Brain microvascular endothelial cell (primary cell): ENCODE results near the gene TSC2.

Source experiments
- DNase-seq: peaks from one replicate; pipeline ENCODE4 v3.0.0-alpha.2; 2020
- H3K27ac ChIP-seq: fragments of 250-450 bp; sonication (Bioruptor Pico); 2 replicates; pipeline ENCODE4 v1.5.1; 2020; ENCODE audit warnings: mild to moderate bottlenecking, moderate library complexity
- H3K27me3 ChIP-seq: fragments of 250-450 bp; sonication (Bioruptor Pico); replicated peaks from 2 replicates; pipeline ENCODE4 v1.5.1; 2020; ENCODE audit warnings: mild to moderate bottlenecking
- H3K36me3 ChIP-seq: fragments of 250-450 bp; sonication (Bioruptor Pico); replicated peaks from 2 replicates; pipeline ENCODE4 v1.5.1; 2020; ENCODE audit warnings: mild to moderate bottlenecking
- H3K4me3 ChIP-seq: 2 replicates; pipeline ENCODE4 v1.5.1; 2011; ENCODE audit warnings: low read depth, mild to moderate bottlenecking, control low read depth, low read length, moderate library complexity
- in situ Hi-C: cut with HindIII; loops from 2 replicates; pipeline ENCODE4 v1.10.0; 2017; ENCODE audit warnings: low sequenced_read_pairs, low pct_ligation_motif_present
- TF ChIP-seq, protein P1 (sequence below): IDR thresholded peaks from 2 replicates; pipeline ENCODE4 v1.5.1; 2011; ENCODE audit warnings: low read depth, mild to moderate bottlenecking, moderate library complexity, low read length, control low read depth, inconsistent platforms; ENCODE audit errors: missing control alignments

TSC2 gene

DNA sequence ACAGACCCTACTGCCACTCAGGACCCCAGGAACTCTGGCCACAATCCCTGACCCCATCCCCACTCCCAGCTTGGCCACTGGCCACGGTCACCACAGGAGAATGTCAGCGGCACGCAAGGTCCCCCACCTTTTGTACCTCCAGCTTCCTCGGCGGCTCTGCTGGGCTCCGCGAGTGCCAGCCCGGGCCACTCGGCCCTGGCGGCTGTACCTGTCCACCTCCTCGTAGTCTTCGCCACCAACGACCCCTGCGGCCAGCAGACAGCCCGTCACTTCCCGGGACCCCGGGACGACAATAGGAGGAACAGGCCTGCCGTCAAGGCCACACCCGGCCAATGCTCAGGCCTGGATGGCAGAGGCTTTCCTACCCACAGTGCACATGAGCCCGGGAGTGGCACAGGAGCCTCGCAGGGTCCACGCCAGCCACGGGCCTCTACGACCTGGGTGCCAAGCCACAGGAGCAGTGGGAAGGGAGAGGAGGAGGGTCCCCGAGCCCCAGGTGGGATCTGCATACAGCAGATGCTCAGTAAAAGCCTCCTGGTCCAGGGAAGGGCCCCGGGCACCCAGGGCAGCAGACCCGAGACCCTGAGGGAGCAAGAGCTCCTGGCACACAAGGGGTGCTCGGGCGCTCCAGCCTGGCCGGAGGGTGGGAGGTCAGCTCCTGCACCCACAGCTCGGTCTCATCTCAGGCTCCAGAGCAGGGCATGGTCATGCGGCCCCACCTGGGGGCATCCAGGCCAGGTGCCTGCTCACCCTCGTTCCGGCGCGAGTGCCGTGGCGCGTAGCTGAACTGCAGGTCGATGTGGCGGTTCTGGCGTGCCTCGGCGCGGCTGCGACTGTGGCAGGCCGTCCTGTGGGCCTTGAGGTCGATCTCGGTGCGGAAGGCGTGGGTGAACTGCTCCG, 46.1 kb upstream of the TSC2 start:
- no peaks in the 10 kb centered on the region for H3K27me3 ChIP-seq
- H3K27ac ChIP-seq: no peak overlapping the region
- DNase-seq: no peak
- TF ChIP-seq, protein P1, sequence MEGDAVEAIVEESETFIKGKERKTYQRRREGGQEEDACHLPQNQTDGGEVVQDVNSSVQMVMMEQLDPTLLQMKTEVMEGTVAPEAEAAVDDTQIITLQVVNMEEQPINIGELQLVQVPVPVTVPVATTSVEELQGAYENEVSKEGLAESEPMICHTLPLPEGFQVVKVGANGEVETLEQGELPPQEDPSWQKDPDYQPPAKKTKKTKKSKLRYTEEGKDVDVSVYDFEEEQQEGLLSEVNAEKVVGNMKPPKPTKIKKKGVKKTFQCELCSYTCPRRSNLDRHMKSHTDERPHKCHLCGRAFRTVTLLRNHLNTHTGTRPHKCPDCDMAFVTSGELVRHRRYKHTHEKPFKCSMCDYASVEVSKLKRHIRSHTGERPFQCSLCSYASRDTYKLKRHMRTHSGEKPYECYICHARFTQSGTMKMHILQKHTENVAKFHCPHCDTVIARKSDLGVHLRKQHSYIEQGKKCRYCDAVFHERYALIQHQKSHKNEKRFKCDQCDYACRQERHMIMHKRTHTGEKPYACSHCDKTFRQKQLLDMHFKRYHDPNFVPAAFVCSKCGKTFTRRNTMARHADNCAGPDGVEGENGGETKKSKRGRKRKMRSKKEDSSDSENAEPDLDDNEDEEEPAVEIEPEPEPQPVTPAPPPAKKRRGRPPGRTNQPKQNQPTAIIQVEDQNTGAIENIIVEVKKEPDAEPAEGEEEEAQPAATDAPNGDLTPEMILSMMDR: no peak
- H3K36me3 ChIP-seq: peaks cover 66% of the 10 kb centered on the region
- in situ Hi-C loops: no loop called here
- H3K4me3 ChIP-seq: no peak overlapping the region

DNA sequence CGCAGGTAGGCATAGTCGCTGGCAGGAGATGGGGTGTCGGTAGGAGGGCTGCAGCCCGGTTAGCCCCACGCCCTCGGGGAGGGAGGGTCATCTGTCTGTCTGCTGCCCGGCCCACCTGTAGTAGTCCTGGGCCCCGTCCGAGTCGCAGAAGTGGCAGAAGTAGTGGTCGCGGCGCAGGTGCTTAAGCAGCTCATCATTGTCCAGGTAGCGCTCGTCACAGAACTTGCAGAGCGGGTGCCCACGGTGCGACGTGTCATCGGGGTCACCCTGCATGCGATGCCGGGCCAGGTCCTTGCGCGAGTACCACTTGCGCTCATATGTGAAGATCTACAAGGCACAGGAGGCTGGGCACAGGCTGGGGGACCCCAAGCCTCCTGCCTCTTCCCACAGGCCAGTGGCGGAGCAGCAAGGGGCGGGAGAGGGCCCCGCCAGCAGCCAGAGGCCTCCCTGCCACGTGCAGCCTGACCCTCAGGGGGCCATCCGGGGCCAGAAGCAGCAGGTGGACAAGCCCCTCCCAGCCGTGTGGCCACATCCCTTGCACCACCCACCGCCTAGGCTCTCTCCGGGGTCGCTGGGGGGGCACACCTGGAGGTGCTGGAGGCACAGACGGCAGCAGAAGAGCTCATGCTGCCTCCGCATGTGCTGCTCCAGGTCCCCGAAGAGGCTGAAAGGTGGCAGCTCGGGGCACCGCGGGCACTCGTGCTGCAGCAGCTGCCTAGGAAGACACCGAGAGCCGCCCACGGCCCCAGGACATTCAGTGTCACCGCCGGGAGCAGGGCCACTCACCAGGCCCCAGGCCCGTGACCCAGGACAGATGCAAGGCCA, 45.2 kb upstream of the TSC2 start:
- in situ Hi-C loops: no loop called here
- DNase-seq: no peak
- peaks cover 58% of the 10 kb centered on the region for H3K36me3 ChIP-seq
- no peak overlapping the region for H3K4me3 ChIP-seq
- H3K27me3 ChIP-seq: no peaks in the 10 kb centered on the region
- TF ChIP-seq, protein P1: no peak
- H3K27ac ChIP-seq: no peak overlapping the region

DNA sequence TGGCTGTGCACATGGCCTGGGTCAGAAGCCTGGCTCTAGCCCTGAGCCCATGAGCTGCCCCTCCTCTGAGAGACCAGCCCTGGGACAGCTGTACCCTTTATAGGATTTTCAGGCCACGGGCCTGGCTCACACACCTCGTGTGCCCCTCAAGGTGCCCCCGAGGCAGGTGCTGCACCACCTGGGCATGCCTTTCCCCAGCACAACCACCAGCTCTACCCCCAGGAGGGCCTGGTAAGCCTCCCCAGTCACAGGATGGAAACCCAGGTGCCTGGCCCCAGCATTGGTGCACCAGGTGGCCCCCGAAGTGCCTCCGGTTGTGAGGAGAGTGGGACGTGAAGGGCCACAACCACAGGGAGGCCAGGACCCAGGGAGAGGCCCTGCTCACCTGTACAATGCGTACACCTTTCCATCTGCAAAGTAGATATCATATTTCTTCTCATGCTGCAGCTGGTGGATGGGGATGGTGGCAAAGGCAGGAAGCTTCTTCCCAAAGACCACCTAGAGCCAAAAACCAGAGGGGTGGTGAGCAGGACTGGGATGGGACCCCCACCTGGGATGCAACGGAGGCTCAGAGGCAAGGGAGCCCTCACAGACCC, 44.5 kb upstream of the TSC2 start:
- H3K27ac ChIP-seq: no peak overlapping the region
- H3K4me3 ChIP-seq: no peak overlapping the region
- H3K36me3 ChIP-seq: peaks cover 52% of the 10 kb centered on the region
- DNase-seq: no peak
- no peaks in the 10 kb centered on the region for H3K27me3 ChIP-seq
- in situ Hi-C loops: no loop called here
- TF ChIP-seq, protein P1: no peak

DNA sequence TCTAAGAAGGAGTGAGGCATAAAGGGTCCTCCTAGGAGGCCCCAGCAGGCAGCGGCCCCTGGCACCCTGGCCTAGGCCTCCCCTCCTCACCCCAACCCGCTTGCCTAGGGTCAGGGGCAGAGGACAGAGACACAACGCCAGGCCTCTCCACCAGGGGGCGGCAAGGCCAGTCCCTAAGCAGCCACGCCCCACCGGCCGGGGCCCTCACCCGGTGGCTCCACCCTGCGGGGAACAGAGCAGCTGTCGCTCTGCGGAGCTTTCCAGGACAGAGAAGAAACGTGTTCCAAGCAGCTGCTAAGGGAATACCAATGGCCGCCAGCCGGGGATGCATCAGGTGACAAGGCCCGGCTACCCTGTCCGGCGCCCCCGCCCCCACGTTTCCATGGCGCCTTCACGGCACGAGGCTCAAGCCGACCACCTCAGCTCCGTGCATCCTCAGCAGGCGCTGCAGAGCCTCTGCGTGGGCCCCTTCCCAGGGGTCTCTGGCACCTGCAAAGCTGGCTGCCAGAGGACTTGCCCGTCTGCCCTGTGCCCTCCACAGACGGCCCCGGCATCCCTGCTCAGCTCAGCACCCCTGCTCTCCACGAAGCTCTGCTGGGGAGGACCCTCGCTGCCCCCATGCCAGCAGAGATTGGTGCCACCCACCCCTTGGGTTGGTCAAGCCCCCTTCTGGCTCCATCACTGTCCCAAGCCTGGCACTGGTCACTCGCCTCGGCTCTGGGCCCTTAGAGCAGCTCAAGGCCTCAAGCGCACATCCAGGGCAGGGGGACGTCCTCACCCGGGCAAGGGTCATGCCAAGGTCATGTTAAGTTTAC, 43.8 kb upstream of the TSC2 start:
- DNase-seq: peak; percentile 80
- H3K4me3 ChIP-seq: no peak overlapping the region
- peaks cover 46% of the 10 kb centered on the region for H3K36me3 ChIP-seq
- in situ Hi-C loops: no loop called here
- TF ChIP-seq, protein P1: peak; percentile 98
- H3K27ac ChIP-seq: no peak overlapping the region
- H3K27me3 ChIP-seq: no peaks in the 10 kb centered on the region

DNA sequence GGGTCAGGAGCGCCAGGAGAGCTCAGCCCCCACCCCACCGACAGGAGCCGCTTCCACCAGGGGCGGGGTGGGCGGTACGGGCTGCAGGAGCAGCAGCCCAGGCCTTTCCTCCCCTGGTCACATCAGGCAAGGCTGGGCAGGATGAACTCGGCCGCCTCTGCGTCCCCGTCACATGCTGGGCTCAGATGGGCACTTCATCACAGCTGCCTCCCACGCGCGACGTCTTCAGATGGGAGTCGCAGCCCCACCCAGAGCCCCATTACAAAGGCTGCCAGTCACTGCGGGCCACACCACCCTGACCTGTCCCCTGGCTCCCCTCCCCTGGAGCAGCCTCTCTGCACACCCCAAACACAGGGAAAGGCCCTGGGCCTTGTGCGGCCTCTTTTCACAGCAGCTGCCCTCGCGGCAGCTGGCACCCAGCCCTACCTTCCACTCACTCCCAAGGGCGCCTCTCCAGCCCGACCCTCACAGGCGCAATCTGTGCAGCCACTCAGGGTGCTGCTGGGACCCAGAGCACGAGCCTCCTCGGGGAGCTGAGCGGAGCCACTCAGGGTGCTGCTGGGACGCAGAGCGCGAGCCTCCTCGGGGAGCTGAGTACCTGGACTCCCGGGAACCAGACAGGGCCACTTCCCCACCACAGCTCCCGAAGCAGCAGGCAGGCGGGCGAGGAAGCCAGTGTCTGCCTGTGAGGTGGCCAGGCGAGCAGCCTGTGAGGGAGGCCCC, 42.8 kb upstream of the TSC2 start:
- TF ChIP-seq, protein P1: no peak
- Histone ChIP-seq H3K36me3 (peaks cover 37% of the 10 kb centered on the region), H3K27me3 (no peaks in the 10 kb centered on the region), H3K27ac (no peak overlapping the region), H3K4me3 (no peak overlapping the region)
- no peak for DNase-seq
- in situ Hi-C loops: no loop called here
